ENCODE results near the gene IGF2. TPM values are rescaled to one million over a fixed set of nuclear protein-coding genes. Genes with fewer than 3 reads are reported as not detected.

IGF2 gene
- polyA plus RNA-seq, 1 donor (not counting 4 experiments of a cell fraction or from before 2014, with no cell fraction given): not detected

- Histone ChIP-seq H3K27me3 (ENCODE audit: control insufficient read depth, extremely low read depth, insufficient read depth, low read length) (peaks cover 35% of the 10 kb centered on the region), H3K4me3 (ENCODE audit: control insufficient read depth in 2 of 3, extremely low read depth in 1 of 3, insufficient read depth in 2 of 3, low read depth in 1 of 3, low read length in 3 of 3) (no peak overlapping the region), H2AFZ (ENCODE audit: control insufficient read depth, low read length) (no peak overlapping the region), H3K36me3 (ENCODE audit: control insufficient read depth in 2 of 2, extremely low read depth in 1 of 2, insufficient read depth in 2 of 2, low read length in 2 of 2) (no peaks in the 10 kb centered on the region), H3K9ac (ENCODE audit: control insufficient read depth, extremely low read depth, insufficient read depth, low read length) (no peak overlapping the region), H3K4me2 (ENCODE audit: control insufficient read depth, extremely low read depth, insufficient read depth, low read depth, low read length) (no peak overlapping the region), H3K9me3 (ENCODE audit: control insufficient read depth, low read depth, low read length) (no peaks in the 10 kb centered on the region), H3K79me2 (ENCODE audit: control insufficient read depth, insufficient read depth, low read length) (no peaks in the 10 kb centered on the region), H3K9me1 (ENCODE audit: control insufficient read depth, extremely low read depth, insufficient read depth, low read length) (no peaks in the 10 kb centered on the region), H3K4me1 (ENCODE audit: control insufficient read depth, extremely low read depth, insufficient read depth, low read length) (no peaks in the 10 kb centered on the region), H4K20me1 (ENCODE audit: control insufficient read depth, extremely low read depth, insufficient read depth, low read length) (no peaks in the 10 kb centered on the region), H3K27ac (ENCODE audit: control insufficient read depth, insufficient read depth, low read length) (no peak overlapping the region)
- DNase-seq (ENCODE audit: low read depth, low spot score) (no peak), FAIRE-seq (no peak)
- dilution Hi-C loops (cut with MboI; ENCODE audit: extremely low pct_ligation_motif_present, low sequenced_read_pairs): no loop called here
- TF ChIP-seq, protein P1, sequence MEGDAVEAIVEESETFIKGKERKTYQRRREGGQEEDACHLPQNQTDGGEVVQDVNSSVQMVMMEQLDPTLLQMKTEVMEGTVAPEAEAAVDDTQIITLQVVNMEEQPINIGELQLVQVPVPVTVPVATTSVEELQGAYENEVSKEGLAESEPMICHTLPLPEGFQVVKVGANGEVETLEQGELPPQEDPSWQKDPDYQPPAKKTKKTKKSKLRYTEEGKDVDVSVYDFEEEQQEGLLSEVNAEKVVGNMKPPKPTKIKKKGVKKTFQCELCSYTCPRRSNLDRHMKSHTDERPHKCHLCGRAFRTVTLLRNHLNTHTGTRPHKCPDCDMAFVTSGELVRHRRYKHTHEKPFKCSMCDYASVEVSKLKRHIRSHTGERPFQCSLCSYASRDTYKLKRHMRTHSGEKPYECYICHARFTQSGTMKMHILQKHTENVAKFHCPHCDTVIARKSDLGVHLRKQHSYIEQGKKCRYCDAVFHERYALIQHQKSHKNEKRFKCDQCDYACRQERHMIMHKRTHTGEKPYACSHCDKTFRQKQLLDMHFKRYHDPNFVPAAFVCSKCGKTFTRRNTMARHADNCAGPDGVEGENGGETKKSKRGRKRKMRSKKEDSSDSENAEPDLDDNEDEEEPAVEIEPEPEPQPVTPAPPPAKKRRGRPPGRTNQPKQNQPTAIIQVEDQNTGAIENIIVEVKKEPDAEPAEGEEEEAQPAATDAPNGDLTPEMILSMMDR (optimal IDR thresholded peaks at IDR 0.05 in 1 of 3, IDR thresholded peaks at IDR 0.05 in 1 of 3, conservative IDR thresholded peaks at IDR 0.05 in 1 of 3; ENCODE audit: extremely low read depth in 1 of 3, insufficient read depth in 2 of 3, low read length in 3 of 3): no peak
- TF ChIP-seq EZH2 (IDR thresholded peaks at IDR 0.05; ENCODE audit: low read length): no peak
Observed at GRCh38 chr11:2108675-2109491, 30.3 kb downstream of the IGF2 start.

DNA sequence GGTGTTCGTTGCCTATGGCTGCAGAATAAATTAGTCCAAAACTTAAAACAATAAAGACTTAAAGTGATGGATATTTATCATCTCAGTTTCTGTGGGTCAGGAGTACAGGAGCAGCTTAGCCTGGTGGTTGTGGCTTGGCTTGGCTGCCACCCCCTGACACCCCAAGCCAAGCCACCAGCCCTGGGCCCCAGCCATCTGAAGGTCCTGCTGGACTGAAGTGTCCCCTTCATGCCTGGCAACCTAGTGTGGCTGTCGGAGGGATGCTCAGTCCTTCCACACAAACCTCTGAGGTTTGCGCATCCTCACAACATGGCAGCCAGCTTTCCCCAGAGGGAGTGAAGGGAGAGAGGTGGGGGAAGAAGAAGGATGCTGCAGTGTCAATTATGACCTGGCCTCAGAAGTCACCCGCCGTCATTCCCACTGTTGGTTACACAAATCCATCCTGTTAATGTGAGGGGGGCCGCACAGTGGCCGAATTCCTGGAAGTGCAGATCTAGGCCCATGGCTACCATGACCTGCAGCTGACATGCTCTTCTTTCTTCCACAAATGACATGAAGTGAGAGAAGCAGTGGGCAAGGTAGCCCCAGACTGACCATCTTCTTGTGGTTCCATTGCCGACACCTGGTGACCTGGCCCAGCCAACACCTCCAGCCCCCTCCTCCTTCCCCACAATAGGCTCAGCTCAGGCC is 31.1 kb downstream of the IGF2 start:
- H3K79me2 ChIP-seq (ENCODE audit: control insufficient read depth, insufficient read depth, low read length): no peaks in the 10 kb centered on the region
- no peak overlapping the region for H3K4me2 ChIP-seq (ENCODE audit: control insufficient read depth, extremely low read depth, insufficient read depth, low read depth, low read length)
- FAIRE-seq (no peak), DNase-seq (ENCODE audit: low read depth, low spot score) (no peak)
- no peak overlapping the region for H3K4me3 ChIP-seq (ENCODE audit: control insufficient read depth in 2 of 3, extremely low read depth in 1 of 3, insufficient read depth in 2 of 3, low read depth in 1 of 3, low read length in 3 of 3)
- no peaks in the 10 kb centered on the region for H3K4me1 ChIP-seq (ENCODE audit: control insufficient read depth, extremely low read depth, insufficient read depth, low read length)
- H3K9me3 ChIP-seq (ENCODE audit: control insufficient read depth, low read depth, low read length): no peaks in the 10 kb centered on the region
- TF ChIP-seq EZH2 (IDR thresholded peaks at IDR 0.05; ENCODE audit: low read length): no peak
- TF ChIP-seq, protein P1 (optimal IDR thresholded peaks at IDR 0.05 in 1 of 3, IDR thresholded peaks at IDR 0.05 in 1 of 3, conservative IDR thresholded peaks at IDR 0.05 in 1 of 3; ENCODE audit: extremely low read depth in 1 of 3, insufficient read depth in 2 of 3, low read length in 3 of 3): no peak
- no peaks in the 10 kb centered on the region for H3K9me1 ChIP-seq (ENCODE audit: control insufficient read depth, extremely low read depth, insufficient read depth, low read length)
- H2AFZ ChIP-seq (ENCODE audit: control insufficient read depth, low read length): no peak overlapping the region
- no peaks in the 10 kb centered on the region for H4K20me1 ChIP-seq (ENCODE audit: control insufficient read depth, extremely low read depth, insufficient read depth, low read length)
- H3K27me3 ChIP-seq (ENCODE audit: control insufficient read depth, extremely low read depth, insufficient read depth, low read length): peaks cover 43% of the 10 kb centered on the region
- dilution Hi-C loops (cut with MboI; ENCODE audit: extremely low pct_ligation_motif_present, low sequenced_read_pairs): no loop called here
- no peak overlapping the region for H3K27ac ChIP-seq (ENCODE audit: control insufficient read depth, insufficient read depth, low read length)
- H3K36me3 ChIP-seq (ENCODE audit: control insufficient read depth in 2 of 2, extremely low read depth in 1 of 2, insufficient read depth in 2 of 2, low read length in 2 of 2): no peaks in the 10 kb centered on the region
- H3K9ac ChIP-seq (ENCODE audit: control insufficient read depth, extremely low read depth, insufficient read depth, low read length): no peak overlapping the region
